Vagina (tissue), 2 donors: ENCODE results near the gene PPIL6. TPM values are rescaled to one million over a fixed set of nuclear protein-coding genes. Genes with fewer than 3 reads are reported as not detected.

Experiments
- DNase-seq, 2 donors: peaks; one replicate each; pipeline ENCODE4 v3.0.0-alpha.2; 2017; ENCODE audit errors: extremely low spot score in 2 of 2
- H3K27ac ChIP-seq: fragments of 200-600 bp; sonication (generic); one replicate; pipeline ENCODE4 v1.5.1; 2019
- H3K27me3 ChIP-seq: fragments of 200-600 bp; sonication (generic); one replicate; pipeline ENCODE4 v1.5.1; 2019
- H3K36me3 ChIP-seq, 2 donors: fragments of 200-600 bp; sonication (generic); one replicate each; pipeline ENCODE4 v1.5.1; 2017 to 2019
- H3K4me1 ChIP-seq: fragments of 200-600 bp; sonication (generic); one replicate; pipeline ENCODE4 v1.5.1; 2019
- H3K4me3 ChIP-seq, 2 donors: fragments of 200-600 bp; sonication (generic); 1 replicate in 1 of 2; 2 replicates in 1 of 2; pipeline ENCODE4 v1.5.1; 2016 to 2019
- H3K9me3 ChIP-seq: fragments of 200-600 bp; sonication (generic); one replicate; pipeline ENCODE4 v1.5.1; 2019
- POLR2A ChIP-seq, 2 donors: fragments of 450-650 bp; IDR thresholded peaks; one replicate each; pipeline ENCODE4 v1.6.1; 2017; ENCODE audit warnings: antibody characterized with exemption in 2 of 2, mild to moderate bottlenecking in 2 of 2, moderate library complexity in 2 of 2
- POLR2AphosphoS5 ChIP-seq, 2 donors: sonication (generic); formaldehyde crosslinking; IDR thresholded peaks; one replicate each; pipeline ENCODE4 v1.9.0; 2017; ENCODE audit warnings: antibody characterized with exemption in 2 of 2, mild to moderate bottlenecking in 2 of 2, low read depth in 1 of 2; ENCODE audit not compliant: insufficient read depth in 1 of 2
- intact Hi-C: fragments of 100-400 bp; cut with DNase I; formaldehyde crosslinking; loops from one replicate; pipeline ENCODE4 v1.15.1; 2023
- total RNA-seq: library from RNA; depleted of rRNA; stranded (reverse); fragments of >200 nt; gene quantifications from one replicate; pipeline ENCODE4 v1.2.3, GENCODE V29; 2016
- TF ChIP-seq, protein P1 (sequence below), 3 experiments: fragments of 450-650 bp in 2 of 3; fragments of 200-600 bp in 1 of 3; sonication (generic) in 1 of 3; IDR thresholded peaks; one replicate each; pipeline ENCODE4 v1.5.1; 2017 to 2019; ENCODE audit warnings: antibody characterized with exemption in 3 of 3, mild to moderate bottlenecking in 2 of 3, moderate library complexity in 2 of 3

Gene PPIL6
- total RNA-seq, 1 donor from 2014 or later = 3.9 TPM

DNA sequence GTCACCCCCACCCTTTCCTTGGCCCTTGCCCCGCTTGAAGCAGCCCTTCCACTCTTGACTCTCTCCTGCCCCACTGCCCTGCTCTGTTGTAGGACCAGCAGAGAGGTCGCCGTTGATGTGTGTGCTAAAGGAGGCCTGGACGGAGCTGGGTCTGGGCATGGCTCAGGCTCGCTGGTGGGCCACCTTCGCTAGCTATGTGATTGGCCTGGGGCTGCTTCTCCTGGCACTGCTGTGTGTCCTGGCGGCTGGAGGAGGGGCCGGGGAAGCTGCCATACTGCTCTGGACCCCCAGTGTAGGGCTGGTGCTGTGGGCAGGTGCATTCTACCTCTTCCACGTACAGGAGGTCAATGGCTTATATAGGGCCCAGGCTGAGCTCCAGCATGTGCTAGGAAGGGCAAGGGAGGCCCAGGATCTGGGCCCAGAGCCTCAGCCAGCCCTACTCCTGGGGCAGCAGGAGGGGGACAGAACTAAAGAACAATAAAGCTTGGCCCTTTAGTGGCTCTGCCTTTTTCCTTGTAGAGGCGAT is 3.1 kb upstream of the PPIL6 start:
- Histone ChIP-seq H3K27me3 (no peaks in the 10 kb centered on the region), H3K36me3 (peaks cover 0 to 37% of the 10 kb centered on the region in 2 donors), H3K4me3 (no peak overlapping the region), H3K9me3 (no peaks in the 10 kb centered on the region), H3K27ac (no peak overlapping the region), H3K4me1 (peaks cover 33% of the 10 kb centered on the region)
- DNase-seq = no peak
- intact Hi-C loops = loop anchor here (5.0 kb wide), 1 partner anchor 61 kb away; the partner anchor contains the start of gene CD164
- no peak for TF ChIP-seq POLR2AphosphoS5 (IDR thresholded peaks at IDR 0.05; ENCODE audit: insufficient read depth in 1 of 2, low read depth in 1 of 2)
- no peak for TF ChIP-seq POLR2A (IDR thresholded peaks at IDR 0.05)
- TF ChIP-seq, protein P1, sequence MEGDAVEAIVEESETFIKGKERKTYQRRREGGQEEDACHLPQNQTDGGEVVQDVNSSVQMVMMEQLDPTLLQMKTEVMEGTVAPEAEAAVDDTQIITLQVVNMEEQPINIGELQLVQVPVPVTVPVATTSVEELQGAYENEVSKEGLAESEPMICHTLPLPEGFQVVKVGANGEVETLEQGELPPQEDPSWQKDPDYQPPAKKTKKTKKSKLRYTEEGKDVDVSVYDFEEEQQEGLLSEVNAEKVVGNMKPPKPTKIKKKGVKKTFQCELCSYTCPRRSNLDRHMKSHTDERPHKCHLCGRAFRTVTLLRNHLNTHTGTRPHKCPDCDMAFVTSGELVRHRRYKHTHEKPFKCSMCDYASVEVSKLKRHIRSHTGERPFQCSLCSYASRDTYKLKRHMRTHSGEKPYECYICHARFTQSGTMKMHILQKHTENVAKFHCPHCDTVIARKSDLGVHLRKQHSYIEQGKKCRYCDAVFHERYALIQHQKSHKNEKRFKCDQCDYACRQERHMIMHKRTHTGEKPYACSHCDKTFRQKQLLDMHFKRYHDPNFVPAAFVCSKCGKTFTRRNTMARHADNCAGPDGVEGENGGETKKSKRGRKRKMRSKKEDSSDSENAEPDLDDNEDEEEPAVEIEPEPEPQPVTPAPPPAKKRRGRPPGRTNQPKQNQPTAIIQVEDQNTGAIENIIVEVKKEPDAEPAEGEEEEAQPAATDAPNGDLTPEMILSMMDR (IDR thresholded peaks at IDR 0.05) = no peak

DNA sequence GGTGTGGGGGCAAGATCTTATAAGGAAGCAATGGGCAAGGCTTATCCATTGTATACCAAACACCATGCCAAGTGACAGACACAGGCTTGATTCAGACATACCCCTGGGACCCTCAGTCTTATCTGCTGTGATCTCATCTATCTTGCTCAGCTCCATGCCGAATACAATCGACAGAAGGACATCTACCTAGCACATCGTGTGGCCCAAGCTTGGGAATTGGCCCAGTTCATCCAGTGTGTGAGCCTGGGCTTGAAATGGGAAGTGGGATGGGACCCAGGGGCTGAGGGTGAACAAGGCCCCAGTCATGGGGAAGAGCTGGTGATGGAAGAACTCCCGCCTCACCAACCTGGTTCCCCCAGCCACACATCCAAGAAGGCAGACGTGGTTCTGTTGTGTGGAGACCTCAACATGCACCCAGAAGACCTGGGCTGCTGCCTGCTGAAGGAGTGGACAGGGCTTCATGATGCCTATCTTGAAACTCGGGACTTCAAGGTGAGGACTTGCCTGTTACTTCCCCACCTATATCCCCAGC is 2.0 kb upstream of the PPIL6 start:
- intact Hi-C loops = loop anchor here (5.0 kb wide), 1 partner anchor 60 kb away; the partner anchor contains the start of gene CD164
- DNase-seq = no peak
- H3K4me3 ChIP-seq = no peak overlapping the region

GRCh38 chr6:109441069-109441816 is 815 bp upstream of the PPIL6 start:
- peak overlapping the region; percentile 87 for H3K27ac ChIP-seq
- H3K36me3 ChIP-seq = peaks cover 0 to 29% of the 10 kb centered on the region in 2 donors
- TF ChIP-seq POLR2A (IDR thresholded peaks at IDR 0.05) = no peak
- TF ChIP-seq, protein P1 (IDR thresholded peaks at IDR 0.05) = peak in 1 of 3 experiments; percentile 22
- TF ChIP-seq POLR2AphosphoS5 (IDR thresholded peaks at IDR 0.05; ENCODE audit: insufficient read depth in 1 of 2, low read depth in 1 of 2) = peak in 1 of 2 donors; percentile 54
- H3K4me3 ChIP-seq = peak overlapping the region; percentile 76 to 81
- H3K27me3 ChIP-seq = no peaks in the 10 kb centered on the region
- intact Hi-C loops = loop anchor here (5.0 kb wide), 1 partner anchor 59 kb away; the partner anchor contains the start of gene CD164
- H3K4me1 ChIP-seq = peaks cover 35% of the 10 kb centered on the region
- no peaks in the 10 kb centered on the region for H3K9me3 ChIP-seq
- peak in 1 of 2 donors; percentile 91 for DNase-seq

More for the DNA sequence above, 2.0 kb upstream of the PPIL6 start:
- Histone ChIP-seq H3K4me1 (peaks cover 35% of the 10 kb centered on the region), H3K27ac (no peak overlapping the region), H3K36me3 (peaks cover 0 to 37% of the 10 kb centered on the region in 2 donors), H3K9me3 (no peaks in the 10 kb centered on the region), H3K27me3 (no peaks in the 10 kb centered on the region)
- TF ChIP-seq, protein P1 (IDR thresholded peaks at IDR 0.05) = no peak
- TF ChIP-seq POLR2A (IDR thresholded peaks at IDR 0.05) = no peak
- no peak for TF ChIP-seq POLR2AphosphoS5 (IDR thresholded peaks at IDR 0.05; ENCODE audit: insufficient read depth in 1 of 2, low read depth in 1 of 2)

GRCh38 chr6:109436041-109436440 is 4.4 kb downstream of the PPIL6 start:
- H3K27ac ChIP-seq = no peak overlapping the region
- no peaks in the 10 kb centered on the region for H3K9me3 ChIP-seq
- H3K4me1 ChIP-seq = peaks cover 25% of the 10 kb centered on the region
- H3K27me3 ChIP-seq = no peaks in the 10 kb centered on the region
- intact Hi-C loops = no loop called here
- no peak for TF ChIP-seq POLR2AphosphoS5 (IDR thresholded peaks at IDR 0.05; ENCODE audit: insufficient read depth in 1 of 2, low read depth in 1 of 2)
- TF ChIP-seq, protein P1 (IDR thresholded peaks at IDR 0.05) = no peak
- no peak for TF ChIP-seq POLR2A (IDR thresholded peaks at IDR 0.05)
- no peak overlapping the region for H3K4me3 ChIP-seq
- DNase-seq = no peak
- H3K36me3 ChIP-seq = no peaks in the 10 kb centered on the region
